Measurements from ENCODE around the gene COMMD8.
A peak's percentile ranks its signal among the peaks of the same experiment; 100 is the strongest.

The COMMD8 gene

GRCh38 chr4:47486231-47486673 is 22.8 kb upstream of the COMMD8 start:
- CTCF ChIA-PET = interaction anchor here (1.0 to 1.6 kb wide), 3 partner anchors 23 to 82 kb away, joined by 4 to 5 read pairs (median 4); partner anchors contain the start of gene COMMD8
- POLR2A ChIA-PET = no interaction called here
- no peak for DNase-seq (ENCODE audit: low read depth, low spot score)
- peak overlapping the region; percentile 66 for H3K4me3 ChIP-seq (ENCODE audit: low read depth, low read length)
- no peak for TF ChIP-seq CTCF (IDR thresholded peaks at IDR 0.05; ENCODE audit: insufficient read depth, low read length, missing control alignments)

GRCh38 chr4:47485768-47486167 is 22.3 kb upstream of the COMMD8 start:
- ChIA-PET CTCF (interaction anchor here (0.9 to 1.6 kb wide), 4 partner anchors 23 to 82 kb away, joined by 3 to 5 read pairs (median 4); partner anchors contain the start of gene COMMD8), POLR2A (interaction anchor here (1.0 kb wide), 1 partner anchor 14 kb away, joined by 5 read pairs; no protein-coding TSS in a partner anchor)
- no peak for TF ChIP-seq CTCF (IDR thresholded peaks at IDR 0.05; ENCODE audit: insufficient read depth, low read length, missing control alignments)
- no peak for DNase-seq (ENCODE audit: low read depth, low spot score)
- peak overlapping the region; percentile 66 for H3K4me3 ChIP-seq (ENCODE audit: low read depth, low read length)

DNA sequence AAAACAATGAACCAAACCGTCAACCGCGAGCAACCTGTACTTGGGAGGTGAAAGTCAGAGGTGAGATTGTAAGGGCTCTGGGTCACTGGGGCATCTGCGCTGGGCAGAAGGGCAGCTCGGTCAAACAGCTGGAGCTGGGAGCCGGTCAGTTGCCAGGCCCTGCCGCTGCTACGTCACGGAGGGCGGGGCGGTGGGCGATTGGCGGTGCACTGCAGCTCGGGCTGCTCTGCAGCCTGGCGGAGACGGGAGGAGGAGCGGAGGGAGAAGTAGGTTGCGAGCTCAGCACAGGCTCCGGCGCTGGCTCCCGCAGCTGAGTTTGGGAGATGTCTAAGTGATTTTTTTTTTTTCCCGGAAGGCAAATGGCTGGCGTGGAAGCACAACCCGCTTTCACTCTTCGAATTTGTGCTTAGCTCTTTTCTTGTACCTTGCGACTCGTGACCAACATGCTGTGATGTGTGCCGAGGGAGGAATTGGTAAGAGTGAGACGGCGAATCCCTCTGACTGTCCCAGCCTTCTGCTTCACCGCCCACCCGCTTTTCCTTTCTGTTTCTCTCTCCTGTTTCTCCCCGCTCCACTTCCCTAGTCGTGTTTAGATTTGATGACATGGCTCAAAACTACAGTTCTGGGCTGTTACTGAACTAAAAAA is 21.7 kb upstream of the COMMD8 start, which contains the start of gene ATP10D:
TSS of gene ATP10D (plus strand) at position 229 of the 646 bp plus-strand sequence. CDS start 27,266 bp downstream, outside the sequence.
- peak within 1 kb of the TSS; percentile 66 for H3K4me3 ChIP-seq (ENCODE audit: low read depth, low read length)
- ChIA-PET CTCF (interaction anchor here (0.9 to 2.4 kb wide), 6 partner anchors 14 to 83 kb away, joined by 3 to 10 read pairs (median 4); partner anchors contain the start of gene COMMD8), POLR2A (interaction anchor here (0.5 to 1.0 kb wide), 11 partner anchors 10 to 220 kb away, joined by 3 to 5 read pairs (median 3); partner anchors contain the start of gene COMMD8)
- peak; percentile 63 for DNase-seq (ENCODE audit: low read depth, low spot score)
- peak; percentile 49 for TF ChIP-seq CTCF (IDR thresholded peaks at IDR 0.05; ENCODE audit: insufficient read depth, low read length, missing control alignments)

GRCh38 chr4:47484168-47484567 is 20.7 kb upstream of the COMMD8 start:
- no peak for TF ChIP-seq CTCF (IDR thresholded peaks at IDR 0.05; ENCODE audit: insufficient read depth, low read length, missing control alignments)
- H3K4me3 ChIP-seq (ENCODE audit: low read depth, low read length) = no peak overlapping the region
- POLR2A ChIA-PET = no interaction called here
- DNase-seq (ENCODE audit: low read depth, low spot score) = no peak
- CTCF ChIA-PET = interaction anchor here (1.0 to 2.4 kb wide), 6 partner anchors 9 to 80 kb away, joined by 3 to 10 read pairs (median 5); no protein-coding TSS in a partner anchor

GRCh38 chr4:47483745-47484144 is 20.2 kb upstream of the COMMD8 start:
- no peak for TF ChIP-seq CTCF (IDR thresholded peaks at IDR 0.05; ENCODE audit: insufficient read depth, low read length, missing control alignments)
- H3K4me3 ChIP-seq (ENCODE audit: low read depth, low read length) = no peak overlapping the region
- ChIA-PET CTCF (interaction anchor here (1.0 to 2.4 kb wide), 6 partner anchors 10 to 80 kb away, joined by 3 to 10 read pairs (median 5); no protein-coding TSS in a partner anchor), POLR2A (no interaction called here)
- DNase-seq (ENCODE audit: low read depth, low spot score) = no peak

DNA sequence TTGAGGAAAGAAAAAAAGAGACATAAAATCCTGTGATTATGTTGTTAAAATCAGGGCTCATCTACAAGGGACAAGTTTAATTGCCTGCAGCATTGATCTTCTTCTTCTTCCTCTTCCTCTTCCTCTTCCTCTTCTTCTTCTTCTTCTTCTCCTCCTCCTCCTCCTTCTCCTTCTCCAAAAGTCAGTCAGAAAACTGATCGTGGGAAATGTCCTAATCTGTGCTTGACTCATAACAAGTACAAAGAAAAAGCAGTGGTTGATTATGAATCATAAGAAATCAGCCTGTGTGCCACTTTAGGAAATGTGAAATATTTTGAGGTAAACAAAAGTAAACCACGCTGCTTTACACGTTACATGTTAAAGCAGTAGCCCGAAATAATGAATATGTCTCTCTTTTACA is 18.8 kb upstream of the COMMD8 start:
- POLR2A ChIA-PET = no interaction called here
- no peak for TF ChIP-seq CTCF (IDR thresholded peaks at IDR 0.05; ENCODE audit: insufficient read depth, low read length, missing control alignments)

More for the DNA sequence above, 18.8 kb upstream of the COMMD8 start:
- no peak overlapping the region for H3K4me3 ChIP-seq (ENCODE audit: low read depth, low read length)
- DNase-seq (ENCODE audit: low read depth, low spot score) = no peak
- CTCF ChIA-PET = interaction anchor here (1.0 to 2.1 kb wide), 4 partner anchors 9 to 358 kb away, joined by 3 to 8 read pairs (median 4); no protein-coding TSS in a partner anchor

Measured in AG04449 (cell line).